Central memory CD4-positive, alpha-beta T cell (primary cell): ENCODE data around the gene ARPC4.

Experiments
- DNase-seq: peaks from one replicate; pipeline ENCODE4 v3.0.0; 2022

Gene ARPC4

GRCh38 chr3:9793161-9793781 is 389 bp downstream of the ARPC4 start:
- no peak for DNase-seq

- DNase-seq, result no peak
Measured at GRCh38 chr3:9794400-9794799, 1.5 kb downstream of the ARPC4 start.

- DNase-seq, result no peak
Measured at GRCh38 chr3:9795207-9795606, 2.3 kb downstream of the ARPC4 start.

GRCh38 chr3:9797196-9797945 is 4.5 kb downstream of the ARPC4 start:
- no peak for DNase-seq

GRCh38 chr3:9800529-9800928 is 7.6 kb downstream of the ARPC4 start:
- no peak for DNase-seq

GRCh38 chr3:9803494-9803893 is 10.6 kb downstream of the ARPC4 start:
- DNase-seq, result no peak

- DNase-seq, result no peak
Measured at GRCh38 chr3:9804996-9805395, 12.1 kb downstream of the ARPC4 start.

- no peak for DNase-seq
Measured at GRCh38 chr3:9806137-9806536, 13.3 kb downstream of the ARPC4 start.

- no peak for DNase-seq
Measured at GRCh38 chr3:9806688-9807589, 14.1 kb downstream of the ARPC4 start.

GRCh38 chr3:9807981-9808344 is 15.1 kb downstream of the ARPC4 start:
- DNase-seq, result no peak

- peak; percentile 27 for DNase-seq
Measured at GRCh38 chr3:9808345-9809037, 15.6 kb downstream of the ARPC4 start.

GRCh38 chr3:9809239-9809614 is 16.3 kb downstream of the ARPC4 start:
- DNase-seq, result no peak

GRCh38 chr3:9809615-9810432 is 16.9 kb downstream of the ARPC4 start, which contains the start of gene TTLL3:
Gene TTLL3, plus strand, starts transcription at chr3:9810262. Its CDS starts 400 bp downstream, at chr3:9810662.
- peak; percentile 35 for DNase-seq

- DNase-seq, result no peak
Measured at GRCh38 chr3:9810433-9810770, 17.5 kb downstream of the ARPC4 start.

GRCh38 chr3:9810846-9811245 is 18.0 kb downstream of the ARPC4 start:
- DNase-seq, result no peak

- no peak for DNase-seq
Measured at GRCh38 chr3:9812870-9813483, 20.1 kb downstream of the ARPC4 start.

- DNase-seq, result no peak
Measured at GRCh38 chr3:9815986-9816385, 23.1 kb downstream of the ARPC4 start.

- DNase-seq, result no peak
Measured at GRCh38 chr3:9817436-9817835, 24.6 kb downstream of the ARPC4 start.

- DNase-seq, result no peak
Measured at GRCh38 chr3:9818666-9819335, 25.9 kb downstream of the ARPC4 start.

- no peak for DNase-seq
Measured at GRCh38 chr3:9820543-9820942, 27.7 kb downstream of the ARPC4 start.

GRCh38 chr3:9820946-9821345 is 28.1 kb downstream of the ARPC4 start:
- DNase-seq, result no peak
